SK-N-SH treated with all-trans-retinoic acid at 6 μM for 48 hours (cell line): ENCODE results near the gene PLEKHA8.

Experiments used
- ATAC-seq: fragments of 200-7000 bp; cut with Tn5 transposase; 3 replicates; pipeline ENCODE4 v1.9.1; 2020; ENCODE audit warnings: mild to moderate bottlenecking, moderate library complexity
- ARNTL ChIP-seq: fragments of 450-650 bp; formaldehyde crosslinking; IDR thresholded peaks from 2 replicates; pipeline ENCODE4 v1.5.0; 2020; ENCODE audit warnings: low read depth, mild to moderate bottlenecking, moderate library complexity, borderline replicate concordance
- BACH2 ChIP-seq: fragments of 250-450 bp; sonication (Bioruptor Pico); IDR thresholded peaks from 2 replicates; pipeline ENCODE4 v1.9.0; 2021; ENCODE audit warnings: mild to moderate bottlenecking, borderline replicate concordance
- CREB5 ChIP-seq: fragments of 250-450 bp; sonication (Bioruptor Pico); IDR thresholded peaks from 2 replicates; pipeline ENCODE4 v1.5.1; 2020; ENCODE audit warnings: low read depth, mild to moderate bottlenecking, moderate library complexity
- CSDC2 ChIP-seq: fragments of 250-450 bp; sonication (Bioruptor Pico); IDR thresholded peaks from 2 replicates; pipeline ENCODE4 v1.5.0; 2020; ENCODE audit warnings: mild to moderate bottlenecking, moderate library complexity
- ESRRG ChIP-seq: fragments of 250-450 bp; sonication (Bioruptor Pico); IDR thresholded peaks from 2 replicates; pipeline ENCODE4 v1.6.1; 2021; ENCODE audit warnings: mild to moderate bottlenecking
- GLIS3 ChIP-seq: fragments of 250-450 bp; sonication (Bioruptor Pico); IDR thresholded peaks from 2 replicates; pipeline ENCODE4 v1.5.0; 2020; ENCODE audit warnings: mild to moderate bottlenecking, moderate library complexity
- ISL1 ChIP-seq: fragments of 250-450 bp; sonication (Bioruptor Pico); IDR thresholded peaks from 2 replicates; pipeline ENCODE4 v2.1.2; 2022; ENCODE audit warnings: mild to moderate bottlenecking, moderate library complexity
- PPARA ChIP-seq: fragments of 250-450 bp; sonication (Bioruptor Pico); IDR thresholded peaks from 2 replicates; pipeline ENCODE4 v1.5.0; 2020; ENCODE audit warnings: mild to moderate bottlenecking, borderline replicate concordance
- RARB ChIP-seq: fragments of 250-450 bp; sonication (Bioruptor Pico); IDR thresholded peaks from 2 replicates; pipeline ENCODE4 v1.8.0; 2021; ENCODE audit warnings: mild to moderate bottlenecking, moderate library complexity
- SNAI2 ChIP-seq: fragments of 250-450 bp; sonication (Bioruptor Pico); IDR thresholded peaks from 2 replicates; pipeline ENCODE4 v1.5.0; 2020; ENCODE audit warnings: mild to moderate bottlenecking, moderate library complexity
- TCF4 ChIP-seq: fragments of 250-450 bp; sonication (Bioruptor Pico); IDR thresholded peaks from 2 replicates; pipeline ENCODE4 v1.8.0; 2021; ENCODE audit warnings: mild to moderate bottlenecking, moderate library complexity, borderline replicate concordance
- TOX ChIP-seq: fragments of 250-450 bp; sonication (Bioruptor Pico); IDR thresholded peaks from 2 replicates; pipeline ENCODE4 v1.8.0; 2021; ENCODE audit warnings: mild to moderate bottlenecking, moderate library complexity, borderline replicate concordance
- ZC3H10 ChIP-seq: fragments of 250-450 bp; sonication (Bioruptor Pico); IDR thresholded peaks from 2 replicates; pipeline ENCODE4 v1.5.1; 2021; ENCODE audit warnings: mild to moderate bottlenecking, moderate library complexity
- ZFP3 ChIP-seq: fragments of 250-450 bp; sonication (Bioruptor Pico); IDR thresholded peaks from 2 replicates; pipeline ENCODE4 v1.5.0; 2020; ENCODE audit warnings: mild to moderate bottlenecking, moderate library complexity
- ZFP30 ChIP-seq: fragments of 450-650 bp; formaldehyde crosslinking; IDR thresholded peaks from 2 replicates; pipeline ENCODE4 v1.5.0; 2022; ENCODE audit warnings: mild to moderate bottlenecking, moderate library complexity
- ZNF565 ChIP-seq: fragments of 450-650 bp; formaldehyde crosslinking; conservative IDR thresholded peaks from 2 replicates; pipeline ENCODE4 v1.5.0; 2020; ENCODE audit warnings: low read depth, mild to moderate bottlenecking, moderate library complexity
- ZNF70 ChIP-seq: fragments of 450-650 bp; formaldehyde crosslinking; IDR thresholded peaks from 2 replicates; pipeline ENCODE4 v1.5.0; 2020; ENCODE audit warnings: mild to moderate bottlenecking, moderate library complexity
- ZNF8 ChIP-seq: fragments of 450-650 bp; formaldehyde crosslinking; IDR thresholded peaks from 2 replicates; pipeline ENCODE4 v1.5.0; 2020; ENCODE audit warnings: mild to moderate bottlenecking, moderate library complexity
- TF ChIP-seq, protein P1 (sequence below): fragments of 250-450 bp; sonication (Bioruptor Pico); IDR thresholded peaks from 2 replicates; pipeline ENCODE4 v1.8.0; 2020; ENCODE audit warnings: mild to moderate bottlenecking, moderate library complexity, borderline replicate concordance
- TF ChIP-seq, protein P2 (sequence below): fragments of 250-450 bp; sonication (Bioruptor Pico); IDR thresholded peaks from 2 replicates; pipeline ENCODE4 v1.8.0; 2021; ENCODE audit warnings: low read depth, mild to moderate bottlenecking, moderate library complexity, borderline replicate concordance

PLEKHA8 gene

DNA sequence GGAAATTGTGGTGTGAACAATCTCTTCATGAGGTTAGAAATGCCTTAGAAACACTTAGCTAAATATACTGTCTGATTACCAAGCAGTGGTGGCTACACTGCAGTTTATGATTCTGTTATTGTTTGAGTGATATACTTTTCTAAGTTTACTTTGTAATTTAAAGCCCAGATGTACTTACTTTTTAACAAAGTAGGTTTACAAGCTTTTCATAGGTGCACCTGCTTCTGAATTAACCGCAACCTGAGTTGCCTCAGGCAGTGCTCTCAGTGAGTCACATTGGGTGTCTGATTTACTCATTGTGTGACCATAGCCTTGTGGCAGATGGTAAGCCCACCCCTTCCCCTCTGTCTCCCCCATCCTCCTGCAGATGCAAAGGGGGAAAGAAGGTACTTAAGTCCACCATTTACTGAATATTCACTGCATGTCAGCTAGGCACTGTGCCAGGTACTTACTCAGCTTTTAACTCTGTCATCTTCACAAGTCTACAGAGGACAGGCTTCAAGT lies 115.6 kb downstream of the PLEKHA8 start:
- TF ChIP-seq ZNF70 (CRISPR knock-in tag) (no peak), ZFP3 (CRISPR knock-in tag) (no peak), SNAI2 (no peak), ISL1 (CRISPR knock-in tag) (no peak), PPARA (CRISPR knock-in tag) (no peak), CSDC2 (CRISPR knock-in tag) (no peak)
- peak; percentile 17; the same call in 2 of the 3 replicates for ATAC-seq

DNA sequence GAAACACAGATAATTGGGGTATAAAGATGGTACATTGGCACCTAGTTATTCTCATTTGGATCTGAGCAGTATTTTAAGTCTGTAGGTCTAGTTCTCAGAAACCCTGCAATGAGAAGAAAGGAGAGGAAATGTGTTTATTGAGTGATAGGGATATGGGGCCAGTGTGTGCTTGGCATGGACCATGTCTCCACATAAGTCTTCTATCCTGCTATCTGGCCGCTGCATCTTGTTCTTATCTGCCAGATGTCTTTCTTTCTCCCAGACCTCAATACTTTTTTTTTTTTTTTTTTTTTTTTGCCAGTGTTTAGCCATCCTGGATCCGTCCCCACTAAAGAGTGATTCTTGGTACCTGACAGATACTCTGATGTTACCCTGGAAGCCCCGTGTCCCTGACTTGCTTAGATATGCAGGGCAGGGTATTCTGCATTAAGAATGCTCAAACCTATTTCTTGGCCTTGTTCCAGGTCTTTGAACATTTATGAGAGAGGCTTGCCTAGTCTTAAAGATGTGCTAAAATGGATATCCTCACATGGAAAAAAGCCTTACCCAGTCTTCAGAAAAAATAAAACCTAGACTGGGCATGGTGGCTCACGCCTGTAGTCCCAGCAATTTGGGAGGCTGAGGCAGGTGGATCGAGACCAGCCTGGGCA lies 116.6 kb downstream of the PLEKHA8 start:
- no peak for ATAC-seq
- TF ChIP-seq ZNF8 (CRISPR knock-in tag) (no peak), SNAI2 (no peak), ZNF70 (CRISPR knock-in tag) (no peak), ZFP30 (CRISPR knock-in tag) (no peak), ZNF565 (CRISPR knock-in tag) (no peak), CREB5 (CRISPR knock-in tag) (no peak), ARNTL (CRISPR knock-in tag) (no peak)
- TF ChIP-seq, protein P1, sequence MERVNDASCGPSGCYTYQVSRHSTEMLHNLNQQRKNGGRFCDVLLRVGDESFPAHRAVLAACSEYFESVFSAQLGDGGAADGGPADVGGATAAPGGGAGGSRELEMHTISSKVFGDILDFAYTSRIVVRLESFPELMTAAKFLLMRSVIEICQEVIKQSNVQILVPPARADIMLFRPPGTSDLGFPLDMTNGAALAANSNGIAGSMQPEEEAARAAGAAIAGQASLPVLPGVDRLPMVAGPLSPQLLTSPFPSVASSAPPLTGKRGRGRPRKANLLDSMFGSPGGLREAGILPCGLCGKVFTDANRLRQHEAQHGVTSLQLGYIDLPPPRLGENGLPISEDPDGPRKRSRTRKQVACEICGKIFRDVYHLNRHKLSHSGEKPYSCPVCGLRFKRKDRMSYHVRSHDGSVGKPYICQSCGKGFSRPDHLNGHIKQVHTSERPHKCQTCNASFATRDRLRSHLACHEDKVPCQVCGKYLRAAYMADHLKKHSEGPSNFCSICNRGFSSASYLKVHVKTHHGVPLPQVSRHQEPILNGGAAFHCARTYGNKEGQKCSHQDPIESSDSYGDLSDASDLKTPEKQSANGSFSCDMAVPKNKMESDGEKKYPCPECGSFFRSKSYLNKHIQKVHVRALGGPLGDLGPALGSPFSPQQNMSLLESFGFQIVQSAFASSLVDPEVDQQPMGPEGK (CRISPR knock-in tag), result no peak
- TF ChIP-seq, protein P2, sequence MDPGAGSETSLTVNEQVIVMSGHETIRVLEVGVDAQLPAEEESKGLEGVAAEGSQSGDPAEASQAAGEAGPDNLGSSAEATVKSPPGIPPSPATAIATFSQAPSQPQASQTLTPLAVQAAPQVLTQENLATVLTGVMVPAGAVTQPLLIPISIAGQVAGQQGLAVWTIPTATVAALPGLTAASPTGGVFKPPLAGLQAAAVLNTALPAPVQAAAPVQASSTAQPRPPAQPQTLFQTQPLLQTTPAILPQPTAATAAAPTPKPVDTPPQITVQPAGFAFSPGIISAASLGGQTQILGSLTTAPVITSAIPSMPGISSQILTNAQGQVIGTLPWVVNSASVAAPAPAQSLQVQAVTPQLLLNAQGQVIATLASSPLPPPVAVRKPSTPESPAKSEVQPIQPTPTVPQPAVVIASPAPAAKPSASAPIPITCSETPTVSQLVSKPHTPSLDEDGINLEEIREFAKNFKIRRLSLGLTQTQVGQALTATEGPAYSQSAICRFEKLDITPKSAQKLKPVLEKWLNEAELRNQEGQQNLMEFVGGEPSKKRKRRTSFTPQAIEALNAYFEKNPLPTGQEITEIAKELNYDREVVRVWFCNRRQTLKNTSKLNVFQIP (CRISPR knock-in tag), result no peak

DNA sequence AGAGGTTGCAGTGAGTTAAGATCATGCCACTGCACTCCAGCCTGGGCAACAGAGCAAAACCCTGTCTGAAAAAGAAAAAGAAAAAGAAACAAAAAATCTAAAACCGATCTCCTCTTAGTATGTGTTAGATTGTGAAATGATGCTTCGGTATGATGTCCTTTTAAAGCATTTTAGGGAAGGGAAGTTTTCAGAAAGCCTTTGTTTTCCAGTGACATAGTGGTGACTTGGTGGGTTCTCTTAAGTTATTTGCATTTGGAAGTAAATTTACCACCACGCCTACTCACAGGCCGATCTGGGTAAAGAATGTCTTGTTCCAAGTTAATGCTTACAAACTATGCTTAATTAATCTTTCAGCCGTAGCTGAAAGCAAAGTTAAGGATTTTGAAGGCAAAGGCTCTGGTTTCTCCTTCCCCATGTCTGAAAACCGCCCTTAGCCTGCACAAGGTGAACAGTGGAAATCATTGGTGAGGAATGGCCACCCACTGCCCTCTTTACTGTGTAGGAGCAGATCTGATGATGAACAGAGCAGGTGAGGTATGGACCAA lies 117.3 kb downstream of the PLEKHA8 start:
- TF ChIP-seq ZC3H10 (no peak), SNAI2 (no peak), PPARA (CRISPR knock-in tag) (no peak), ISL1 (CRISPR knock-in tag) (no peak), GLIS3 (CRISPR knock-in tag) (no peak), RARB (CRISPR knock-in tag) (no peak), ZFP3 (CRISPR knock-in tag) (no peak), TOX (CRISPR knock-in tag) (no peak), ZFP30 (CRISPR knock-in tag) (no peak)
- ATAC-seq, result no peak

GRCh38 chr7:30146127-30146612 lies 118.0 kb downstream of the PLEKHA8 start:
- no peak for TF ChIP-seq PPARA (CRISPR knock-in tag)
- TF ChIP-seq BACH2, result no peak
- TF ChIP-seq ZNF565 (CRISPR knock-in tag), result no peak
- TF ChIP-seq RARB (CRISPR knock-in tag), result no peak
- TF ChIP-seq, protein P1 (CRISPR knock-in tag), result no peak
- TF ChIP-seq CREB5 (CRISPR knock-in tag), result no peak
- TF ChIP-seq ZNF70 (CRISPR knock-in tag), result no peak
- TF ChIP-seq, protein P2 (CRISPR knock-in tag), result no peak
- no peak for TF ChIP-seq TOX (CRISPR knock-in tag)
- TF ChIP-seq TCF4 (CRISPR knock-in tag), result no peak
- TF ChIP-seq ZC3H10, result no peak
- TF ChIP-seq CSDC2 (CRISPR knock-in tag), result no peak
- no peak for TF ChIP-seq ARNTL (CRISPR knock-in tag)
- no peak for TF ChIP-seq ZFP3 (CRISPR knock-in tag)
- no peak for TF ChIP-seq ISL1 (CRISPR knock-in tag)
- no peak for TF ChIP-seq ESRRG (CRISPR knock-in tag)
- no peak for TF ChIP-seq ZNF8 (CRISPR knock-in tag)
- ATAC-seq, result no peak
